ENCODE data around the gene CFHR3. TPM values are rescaled to one million over a fixed set of nuclear protein-coding genes. Genes with fewer than 3 reads are reported as not detected.
"Not testable (repeated sequence)": the region's sequence is repeated elsewhere in the genome, so short reads cannot be mapped to it uniquely, and the experiment has no call there.

Gene CFHR3
- total RNA-seq, 2 donors from 2014 or later: 0.81 TPM; not detected in 1

DNA sequence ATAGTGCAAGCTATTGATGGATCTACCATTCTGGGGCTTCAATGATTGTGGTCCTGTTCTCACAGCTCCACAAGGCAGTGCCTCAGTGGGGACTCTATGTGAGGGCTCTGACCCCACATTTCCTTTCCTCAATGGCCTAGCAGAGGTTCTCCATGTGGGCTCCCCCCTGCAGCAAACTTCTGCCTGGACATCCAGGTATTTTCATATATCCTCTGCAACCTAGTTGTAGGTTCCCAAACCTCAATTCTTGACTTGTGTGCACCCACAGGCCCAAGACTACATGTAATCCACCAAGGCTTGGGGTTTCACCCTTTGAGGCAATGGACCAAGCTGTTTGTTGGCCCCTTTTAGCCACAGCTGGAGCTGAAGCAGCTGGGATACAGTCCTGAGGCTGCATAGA is 35.9 kb upstream of the CFHR3 start:
- H3K4me1 ChIP-seq (ENCODE audit: control insufficient read depth in 1 of 2, low read depth in 2 of 2): no peaks in the 10 kb centered on the region
- ATAC-seq (ENCODE audit: insufficient number of reproducible peaks, low FRiP score, low read depth) (no peak), DNase-seq (ENCODE audit: low spot score) (no peak)
- H3K36me3 ChIP-seq: no peaks in the 10 kb centered on the region
- TF ChIP-seq, protein P1, sequence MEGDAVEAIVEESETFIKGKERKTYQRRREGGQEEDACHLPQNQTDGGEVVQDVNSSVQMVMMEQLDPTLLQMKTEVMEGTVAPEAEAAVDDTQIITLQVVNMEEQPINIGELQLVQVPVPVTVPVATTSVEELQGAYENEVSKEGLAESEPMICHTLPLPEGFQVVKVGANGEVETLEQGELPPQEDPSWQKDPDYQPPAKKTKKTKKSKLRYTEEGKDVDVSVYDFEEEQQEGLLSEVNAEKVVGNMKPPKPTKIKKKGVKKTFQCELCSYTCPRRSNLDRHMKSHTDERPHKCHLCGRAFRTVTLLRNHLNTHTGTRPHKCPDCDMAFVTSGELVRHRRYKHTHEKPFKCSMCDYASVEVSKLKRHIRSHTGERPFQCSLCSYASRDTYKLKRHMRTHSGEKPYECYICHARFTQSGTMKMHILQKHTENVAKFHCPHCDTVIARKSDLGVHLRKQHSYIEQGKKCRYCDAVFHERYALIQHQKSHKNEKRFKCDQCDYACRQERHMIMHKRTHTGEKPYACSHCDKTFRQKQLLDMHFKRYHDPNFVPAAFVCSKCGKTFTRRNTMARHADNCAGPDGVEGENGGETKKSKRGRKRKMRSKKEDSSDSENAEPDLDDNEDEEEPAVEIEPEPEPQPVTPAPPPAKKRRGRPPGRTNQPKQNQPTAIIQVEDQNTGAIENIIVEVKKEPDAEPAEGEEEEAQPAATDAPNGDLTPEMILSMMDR (IDR thresholded peaks at IDR 0.05): no peak
- no peak overlapping the region for H3K4me3 ChIP-seq
- H3K9me3 ChIP-seq: no peaks in the 10 kb centered on the region
- no peaks in the 10 kb centered on the region for H3K27me3 ChIP-seq (replicated peaks; ENCODE audit: insufficient read depth)
- H3K27ac ChIP-seq: no peak overlapping the region

DNA sequence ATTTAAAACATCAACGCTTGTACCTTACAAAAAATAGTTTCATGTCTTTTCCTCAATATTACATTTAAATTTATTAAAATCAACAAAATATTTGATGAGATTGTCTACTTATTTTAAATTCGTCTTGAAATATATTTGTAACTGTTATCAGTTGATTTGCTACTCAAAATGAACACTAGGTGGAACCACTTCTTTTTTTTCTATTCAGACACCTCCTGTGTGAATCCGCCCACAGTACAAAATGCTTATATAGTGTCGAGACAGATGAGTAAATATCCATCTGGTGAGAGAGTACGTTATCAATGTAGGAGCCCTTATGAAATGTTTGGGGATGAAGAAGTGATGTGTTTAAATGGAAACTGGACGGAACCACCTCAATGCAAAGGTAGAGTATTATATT is 31.4 kb upstream of the CFHR3 start:
- not testable (repeated sequence) for H3K27ac ChIP-seq; H3K27me3 ChIP-seq (replicated peaks; ENCODE audit: insufficient read depth)

DNA sequence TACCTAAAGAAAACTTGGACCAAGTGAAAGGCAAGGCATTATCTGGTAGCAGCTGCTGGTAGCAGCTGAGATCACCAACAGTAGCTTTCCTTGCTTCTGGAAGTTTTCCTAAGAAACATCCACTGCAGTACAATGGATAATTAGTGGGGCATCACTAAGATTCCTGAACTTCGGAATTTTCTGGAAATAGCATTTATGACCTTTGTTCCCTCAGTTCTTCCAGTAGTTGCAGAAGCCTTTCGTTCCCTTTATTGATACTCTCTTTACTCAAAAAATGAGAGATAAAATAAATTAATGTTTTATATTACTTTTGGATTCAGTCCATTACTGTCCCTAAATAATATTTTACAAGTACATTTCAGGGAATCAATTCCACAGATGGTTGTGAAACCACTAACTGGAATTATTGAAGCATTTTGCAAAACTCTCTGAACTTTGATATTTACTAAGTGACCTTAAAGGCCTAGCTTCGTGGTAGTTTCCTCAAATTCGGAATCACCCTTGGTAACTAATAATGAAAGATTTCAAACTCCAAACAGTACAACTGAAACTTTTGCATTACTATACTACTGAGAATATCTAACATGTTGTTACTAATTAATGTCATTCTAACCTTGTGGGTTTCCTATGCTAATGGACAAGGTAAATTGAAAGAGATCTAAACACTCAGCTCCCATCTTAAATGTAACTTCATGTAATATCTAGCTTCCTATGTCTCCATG is 9.5 kb upstream of the CFHR3 start:
- not testable (repeated sequence) for H3K27ac ChIP-seq; H3K27me3 ChIP-seq (replicated peaks; ENCODE audit: insufficient read depth); H3K36me3 ChIP-seq; H3K4me3 ChIP-seq; DNase-seq (ENCODE audit: low spot score); H3K4me1 ChIP-seq (ENCODE audit: control insufficient read depth in 1 of 2, low read depth in 2 of 2); H3K9me3 ChIP-seq; ATAC-seq (ENCODE audit: insufficient number of reproducible peaks, low FRiP score, low read depth)

More for the DNA sequence above, 31.4 kb upstream of the CFHR3 start:
- H3K4me3 ChIP-seq; H3K4me1 ChIP-seq (ENCODE audit: control insufficient read depth in 1 of 2, low read depth in 2 of 2); H3K9me3 ChIP-seq; DNase-seq (ENCODE audit: low spot score); ATAC-seq (ENCODE audit: insufficient number of reproducible peaks, low FRiP score, low read depth); H3K36me3 ChIP-seq: not testable (repeated sequence)

DNA sequence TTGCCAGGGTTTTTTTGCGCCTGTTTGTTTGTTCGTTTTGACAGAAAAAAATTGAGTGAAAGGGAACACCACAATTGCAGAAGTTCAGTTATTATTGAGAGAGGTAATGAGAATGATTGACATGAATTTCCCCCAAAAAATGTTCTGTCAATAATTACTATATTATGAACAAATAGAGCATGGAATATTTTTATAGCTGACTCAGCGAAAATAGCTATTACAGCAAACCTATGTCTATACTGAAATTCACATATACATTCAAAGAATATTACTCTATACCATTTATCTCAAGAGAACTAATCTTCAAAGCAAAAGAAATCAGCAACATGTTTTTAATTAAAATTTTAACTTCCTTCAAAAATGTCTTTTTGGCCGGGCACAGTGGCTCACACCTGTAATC is 4.8 kb upstream of the CFHR3 start:
- H3K27me3 ChIP-seq (replicated peaks; ENCODE audit: insufficient read depth); ATAC-seq (ENCODE audit: insufficient number of reproducible peaks, low FRiP score, low read depth); DNase-seq (ENCODE audit: low spot score); H3K4me1 ChIP-seq (ENCODE audit: control insufficient read depth in 1 of 2, low read depth in 2 of 2); H3K36me3 ChIP-seq; H3K4me3 ChIP-seq; H3K9me3 ChIP-seq; H3K27ac ChIP-seq: not testable (repeated sequence)

DNA sequence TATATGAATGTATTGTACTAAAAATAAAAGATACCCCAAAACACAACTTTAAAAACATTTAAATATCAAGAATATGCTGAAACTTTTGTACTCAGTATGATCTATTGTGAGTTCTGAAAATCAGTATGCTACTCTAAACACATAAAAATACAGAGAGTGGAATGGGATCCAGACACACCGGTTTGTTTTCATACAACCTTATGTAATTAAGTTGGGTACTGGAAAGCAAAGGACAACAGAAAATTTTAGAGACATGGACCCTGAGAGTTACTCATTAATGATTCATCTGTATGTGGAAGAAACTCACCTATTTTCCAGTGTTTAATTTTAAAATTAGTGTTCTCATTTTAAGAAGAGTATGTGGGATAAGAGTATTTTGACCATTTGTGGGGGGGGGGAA is 927 bp upstream of the CFHR3 start:
- Histone ChIP-seq H3K4me1 (ENCODE audit: control insufficient read depth in 1 of 2, low read depth in 2 of 2) (no peaks in the 10 kb centered on the region), H3K27ac (no peak overlapping the region), H3K4me3 (no peak overlapping the region), H3K27me3 (replicated peaks; ENCODE audit: insufficient read depth) (no peaks in the 10 kb centered on the region), H3K36me3 (no peaks in the 10 kb centered on the region), H3K9me3 (no peaks in the 10 kb centered on the region)
- DNase-seq (ENCODE audit: low spot score) (no peak), ATAC-seq (ENCODE audit: insufficient number of reproducible peaks, low FRiP score, low read depth) (no peak)
- TF ChIP-seq, protein P1 (IDR thresholded peaks at IDR 0.05): no peak

DNA sequence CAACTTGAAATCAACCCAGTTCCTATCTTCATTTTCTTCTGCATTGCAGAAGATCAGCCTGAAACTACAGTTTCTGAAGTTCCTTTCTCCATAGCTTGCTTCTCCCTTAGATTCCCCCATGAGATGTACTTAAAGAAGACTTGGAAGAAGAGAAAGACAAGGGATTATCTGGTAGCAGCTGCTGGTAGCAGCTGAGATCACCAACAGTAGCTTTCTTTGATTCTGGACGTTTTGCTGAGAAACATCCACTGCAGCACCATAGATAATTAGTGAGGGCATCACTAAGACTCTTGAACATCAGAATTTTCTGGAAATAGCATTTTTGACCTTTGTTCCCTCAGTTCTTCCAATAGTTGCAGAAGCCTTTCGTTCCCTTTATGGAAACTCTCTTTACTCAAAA is 465 bp upstream of the CFHR3 start:
- H3K27me3 ChIP-seq (replicated peaks; ENCODE audit: insufficient read depth): no peaks in the 10 kb centered on the region
- no peaks in the 10 kb centered on the region for H3K9me3 ChIP-seq
- TF ChIP-seq, protein P1 (IDR thresholded peaks at IDR 0.05): no peak
- no peak overlapping the region for H3K4me3 ChIP-seq
- ATAC-seq (ENCODE audit: insufficient number of reproducible peaks, low FRiP score, low read depth) (no peak), DNase-seq (ENCODE audit: low spot score) (no peak)
- no peaks in the 10 kb centered on the region for H3K36me3 ChIP-seq
- H3K4me1 ChIP-seq (ENCODE audit: control insufficient read depth in 1 of 2, low read depth in 2 of 2): no peaks in the 10 kb centered on the region
- H3K27ac ChIP-seq: no peak overlapping the region

DNA sequence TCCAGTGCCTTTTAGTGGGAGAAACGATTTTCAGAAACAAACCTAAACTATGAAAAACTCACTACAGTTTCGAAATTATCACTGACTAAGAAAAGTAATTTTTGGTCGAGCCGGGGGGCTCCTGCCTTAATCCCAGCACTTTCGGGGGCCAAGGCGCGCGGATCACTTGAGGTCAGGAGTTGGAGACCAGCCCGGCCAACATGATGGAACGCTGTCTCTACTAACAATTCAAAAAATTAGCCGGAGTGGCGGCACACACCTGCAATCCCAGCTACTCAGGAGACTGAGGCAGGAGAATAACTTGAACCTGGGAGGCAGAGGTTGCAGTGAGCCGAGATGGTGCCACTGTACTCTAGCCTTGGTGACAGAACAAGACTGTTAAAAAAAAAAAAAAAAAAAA is 3.0 kb downstream of the CFHR3 start:
- TF ChIP-seq, protein P1 (IDR thresholded peaks at IDR 0.05): no peak
- Histone ChIP-seq H3K27me3 (replicated peaks; ENCODE audit: insufficient read depth) (no peaks in the 10 kb centered on the region), H3K4me3 (no peak overlapping the region)

More for the DNA sequence above, 3.0 kb downstream of the CFHR3 start:
- no peaks in the 10 kb centered on the region for H3K36me3 ChIP-seq
- no peaks in the 10 kb centered on the region for H3K4me1 ChIP-seq (ENCODE audit: control insufficient read depth in 1 of 2, low read depth in 2 of 2)
- DNase-seq (ENCODE audit: low spot score) (no peak), ATAC-seq (ENCODE audit: insufficient number of reproducible peaks, low FRiP score, low read depth) (no peak)
- no peaks in the 10 kb centered on the region for H3K9me3 ChIP-seq
- H3K27ac ChIP-seq: no peak overlapping the region

All from thoracic aorta (tissue), 2 donors.